ENCODE data around the gene SP140L.

SP140L gene

DNA sequence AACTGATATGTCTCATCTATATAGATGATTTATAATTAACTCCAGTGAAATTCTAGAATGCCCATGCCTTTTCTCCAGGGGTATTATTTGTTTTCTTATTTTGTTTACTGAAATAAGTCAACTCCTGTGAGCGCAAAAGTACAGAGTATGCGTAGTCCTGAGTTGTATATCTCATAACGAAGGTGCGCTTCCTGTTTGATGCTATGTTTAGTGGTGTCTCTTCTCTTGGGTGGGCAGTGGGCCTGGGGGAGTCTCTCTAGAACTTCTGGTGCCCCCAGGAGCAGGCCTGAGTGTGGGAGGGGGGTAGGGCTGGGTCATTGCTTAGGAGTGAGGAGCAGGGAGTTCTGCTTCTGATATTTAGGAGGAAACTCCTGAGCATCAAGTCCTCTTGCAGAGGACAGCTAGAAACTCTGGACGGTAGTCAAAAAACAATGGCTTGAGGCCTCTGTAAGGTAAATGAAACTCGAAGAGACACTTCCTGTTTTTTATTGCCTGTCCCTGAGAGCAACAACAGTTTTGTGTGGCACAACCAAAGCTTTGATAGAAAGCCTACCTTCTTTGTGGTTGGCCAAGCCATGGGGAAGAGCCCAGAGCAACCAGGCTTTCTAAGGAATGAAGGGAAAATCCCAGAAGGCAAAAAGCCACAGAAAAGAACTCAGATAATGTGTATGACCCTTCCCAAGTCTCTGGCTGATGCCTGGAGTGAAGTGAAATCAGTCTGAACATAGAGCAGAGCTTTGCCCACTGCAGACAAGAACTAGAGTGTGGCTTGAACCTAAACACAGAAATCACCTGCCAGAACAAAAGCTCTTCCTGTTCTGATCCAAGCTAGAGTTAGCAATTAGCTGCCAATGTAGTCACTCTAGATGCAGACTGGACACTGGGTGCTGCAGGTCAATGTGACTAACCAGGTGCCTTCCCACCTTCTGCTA, 8.5 kb upstream of the SP140L start:
- H3K27ac ChIP-seq, result no peak overlapping the region
- TF ChIP-seq ZFX (IDR thresholded peaks at IDR 0.05; ENCODE audit: borderline replicate concordance), result no peak

DNA sequence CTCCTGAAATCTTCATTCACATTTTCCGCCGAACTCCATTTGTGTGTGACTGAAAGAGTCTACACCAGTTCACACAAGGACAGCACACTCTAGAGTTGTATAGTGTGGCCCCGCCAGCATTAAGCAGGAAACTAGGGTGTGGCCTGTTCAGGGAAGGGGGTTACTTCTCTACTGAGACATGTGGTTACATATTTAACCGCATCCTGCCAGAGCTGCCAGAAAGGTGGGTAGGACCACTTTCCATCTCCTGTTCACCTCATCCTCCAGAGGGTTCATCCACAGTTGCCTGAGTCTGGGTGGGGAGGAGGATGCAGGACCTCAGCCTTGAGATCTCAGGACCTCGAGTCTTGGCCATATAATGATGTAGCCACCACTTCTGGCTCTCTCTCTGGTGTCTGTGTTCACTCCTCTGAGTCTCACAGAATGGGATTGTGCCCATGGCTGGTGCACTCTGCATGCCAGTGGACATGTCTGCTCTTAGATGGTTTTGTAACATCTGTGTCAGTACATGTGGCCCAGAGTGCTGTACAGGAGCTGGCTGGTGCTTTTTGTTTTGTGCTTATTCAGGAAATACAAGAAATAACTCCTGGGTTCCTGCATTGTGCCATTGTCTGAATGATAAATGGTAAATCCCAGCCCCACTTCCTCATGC, 7.7 kb upstream of the SP140L start:
- no peak for TF ChIP-seq ZFX (IDR thresholded peaks at IDR 0.05; ENCODE audit: borderline replicate concordance)
- TF ChIP-seq, protein P1, sequence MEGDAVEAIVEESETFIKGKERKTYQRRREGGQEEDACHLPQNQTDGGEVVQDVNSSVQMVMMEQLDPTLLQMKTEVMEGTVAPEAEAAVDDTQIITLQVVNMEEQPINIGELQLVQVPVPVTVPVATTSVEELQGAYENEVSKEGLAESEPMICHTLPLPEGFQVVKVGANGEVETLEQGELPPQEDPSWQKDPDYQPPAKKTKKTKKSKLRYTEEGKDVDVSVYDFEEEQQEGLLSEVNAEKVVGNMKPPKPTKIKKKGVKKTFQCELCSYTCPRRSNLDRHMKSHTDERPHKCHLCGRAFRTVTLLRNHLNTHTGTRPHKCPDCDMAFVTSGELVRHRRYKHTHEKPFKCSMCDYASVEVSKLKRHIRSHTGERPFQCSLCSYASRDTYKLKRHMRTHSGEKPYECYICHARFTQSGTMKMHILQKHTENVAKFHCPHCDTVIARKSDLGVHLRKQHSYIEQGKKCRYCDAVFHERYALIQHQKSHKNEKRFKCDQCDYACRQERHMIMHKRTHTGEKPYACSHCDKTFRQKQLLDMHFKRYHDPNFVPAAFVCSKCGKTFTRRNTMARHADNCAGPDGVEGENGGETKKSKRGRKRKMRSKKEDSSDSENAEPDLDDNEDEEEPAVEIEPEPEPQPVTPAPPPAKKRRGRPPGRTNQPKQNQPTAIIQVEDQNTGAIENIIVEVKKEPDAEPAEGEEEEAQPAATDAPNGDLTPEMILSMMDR (IDR thresholded peaks at IDR 0.05), result no peak
- no peak overlapping the region for H3K27ac ChIP-seq

DNA sequence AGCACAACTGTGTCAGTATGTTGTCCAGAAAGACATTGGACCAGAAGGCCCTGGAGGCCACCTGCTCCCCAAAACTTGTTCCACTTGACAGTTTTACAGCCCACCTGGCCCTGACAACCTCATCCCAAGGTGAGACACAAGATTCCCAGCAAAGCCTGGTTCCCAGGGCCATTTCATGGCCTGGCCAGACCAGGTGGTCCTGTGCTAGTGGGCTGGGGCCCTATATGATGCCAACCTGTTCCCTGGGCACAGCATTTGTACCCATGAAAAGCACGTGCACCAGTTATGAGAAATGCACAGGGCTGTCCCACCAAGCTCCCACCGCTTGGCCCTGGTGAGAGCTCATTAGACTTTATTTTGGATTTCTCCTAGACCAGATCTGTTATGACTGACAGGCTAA, 6.0 kb upstream of the SP140L start:
- no peak overlapping the region for H3K27ac ChIP-seq
- no peak for TF ChIP-seq ZFX (IDR thresholded peaks at IDR 0.05; ENCODE audit: borderline replicate concordance)
- TF ChIP-seq, protein P1 (IDR thresholded peaks at IDR 0.05), result no peak

DNA sequence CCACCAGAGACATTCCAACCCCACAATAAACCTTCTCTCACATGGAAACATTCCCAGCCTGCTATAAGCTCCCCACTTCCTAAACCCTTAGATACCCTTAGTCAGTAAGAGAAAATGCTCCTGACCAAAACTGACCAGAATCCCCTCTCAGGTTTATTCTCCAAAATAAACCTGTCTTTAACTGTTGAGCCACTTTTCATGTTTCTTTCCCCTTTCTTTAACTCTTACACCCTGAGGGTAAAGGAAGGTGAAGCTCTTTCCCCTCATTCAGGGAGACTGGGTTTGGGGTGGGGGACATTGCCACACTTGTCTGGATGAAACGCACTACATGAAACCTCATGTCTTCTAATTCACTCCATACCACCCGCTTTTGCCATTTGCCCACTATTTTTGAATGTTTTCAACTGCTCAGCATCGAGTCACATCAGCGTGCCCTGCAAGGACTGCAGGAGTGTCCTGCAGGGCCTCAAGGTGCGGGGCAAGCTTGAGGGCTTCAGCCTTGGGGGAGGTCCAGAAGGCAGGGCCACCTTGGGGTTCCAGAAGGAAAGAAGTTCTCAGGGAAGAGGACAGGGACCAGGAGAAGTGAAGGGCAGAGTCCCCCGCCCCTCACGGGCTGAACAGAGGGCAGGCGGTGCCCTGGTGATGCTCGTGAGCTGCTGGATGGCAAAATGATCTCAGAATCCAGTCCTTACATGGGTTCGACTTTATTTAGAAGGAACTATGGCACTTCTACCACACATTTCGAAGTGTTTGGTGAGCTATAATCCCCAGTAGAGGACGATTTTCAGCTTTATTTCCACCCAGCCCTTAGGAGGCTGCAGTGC, 4.2 kb upstream of the SP140L start:
- TF ChIP-seq, protein P1 (IDR thresholded peaks at IDR 0.05), result no peak
- TF ChIP-seq ZFX (IDR thresholded peaks at IDR 0.05; ENCODE audit: borderline replicate concordance), result no peak
- H3K27ac ChIP-seq, result no peak overlapping the region

DNA sequence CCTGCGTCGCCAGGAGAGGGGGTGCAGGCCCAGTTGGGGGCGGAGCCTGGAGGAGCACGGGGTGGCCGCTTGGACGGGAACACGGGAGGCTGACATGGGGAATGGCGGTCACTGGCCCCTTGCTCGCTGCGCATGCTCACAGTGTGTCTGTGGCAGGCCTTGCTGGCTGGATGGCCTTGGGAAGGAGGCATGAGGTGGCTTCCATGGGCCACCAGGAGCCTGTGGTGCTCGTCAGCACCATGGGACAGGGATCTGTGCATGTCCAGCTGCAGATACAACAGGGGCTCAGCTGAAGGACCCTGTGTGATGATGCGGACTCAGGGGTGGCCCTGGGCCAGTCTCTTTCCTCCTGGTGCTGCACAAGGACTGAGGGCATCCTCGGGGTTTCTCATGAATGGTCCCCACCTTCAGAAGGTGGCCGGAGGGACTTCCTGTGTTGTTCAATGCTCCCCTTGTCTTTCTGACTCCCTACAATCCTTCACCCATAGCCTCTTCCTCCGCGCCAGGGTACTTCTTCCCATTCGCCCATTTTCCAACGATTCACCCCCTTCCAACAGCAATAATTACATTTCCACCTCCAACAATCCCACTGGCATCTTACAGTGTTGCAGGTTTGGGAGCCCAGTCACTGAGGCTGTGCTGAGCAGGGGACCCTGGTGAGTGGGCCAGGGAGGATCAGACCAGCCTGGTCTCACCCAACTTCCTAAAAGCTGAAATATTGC, 3.4 kb upstream of the SP140L start:
- TF ChIP-seq, protein P1 (IDR thresholded peaks at IDR 0.05), result peak; percentile 83
- TF ChIP-seq ZFX (IDR thresholded peaks at IDR 0.05; ENCODE audit: borderline replicate concordance), result no peak
- H3K27ac ChIP-seq, result no peak overlapping the region

DNA sequence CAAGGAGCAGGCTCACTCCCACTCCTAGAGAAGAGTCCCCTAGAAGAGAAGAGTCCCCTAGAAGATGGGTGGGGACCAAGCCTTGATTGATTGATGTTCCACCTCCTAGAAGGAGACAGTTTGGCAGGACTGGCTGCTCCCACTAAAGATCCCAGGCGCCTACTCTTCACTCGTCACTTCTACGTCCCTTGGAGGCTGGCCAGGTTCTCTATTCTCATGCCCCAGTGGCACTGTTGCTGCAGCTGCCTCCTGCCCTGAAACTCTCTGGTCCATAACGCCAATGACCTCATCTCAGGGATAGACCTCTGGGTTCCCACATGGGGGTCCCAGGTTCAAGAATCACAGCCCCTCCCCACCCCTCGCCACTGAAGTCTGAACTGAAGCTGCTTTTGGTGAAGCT, 2.5 kb upstream of the SP140L start:
- TF ChIP-seq ZFX (IDR thresholded peaks at IDR 0.05; ENCODE audit: borderline replicate concordance), result no peak
- TF ChIP-seq, protein P1 (IDR thresholded peaks at IDR 0.05), result no peak
- H3K27ac ChIP-seq, result no peak overlapping the region
